Peyer's patch (tissue), 4 donors: ENCODE measurements around the gene FRMD7.

Source experiments
- POLR2A ChIP-seq, 2 donors: fragments of 450-650 bp; IDR thresholded peaks; one replicate each; pipeline ENCODE4 v1.5.1; 2017; ENCODE audit warnings: antibody characterized with exemption in 2 of 2, mild to moderate bottlenecking in 2 of 2, moderate library complexity in 2 of 2
- TF ChIP-seq, protein P1 (sequence below), 6 experiments: fragments of 450-650 bp in 4 of 6; fragments of 200-600 bp in 2 of 6; sonication (generic) in 1 of 6; IDR thresholded peaks; one replicate each; pipeline ENCODE4 v1.5.1; 2017 to 2019; ENCODE audit warnings: antibody characterized with exemption in 6 of 6, mild to moderate bottlenecking in 3 of 6, moderate library complexity in 1 of 6

DNA sequence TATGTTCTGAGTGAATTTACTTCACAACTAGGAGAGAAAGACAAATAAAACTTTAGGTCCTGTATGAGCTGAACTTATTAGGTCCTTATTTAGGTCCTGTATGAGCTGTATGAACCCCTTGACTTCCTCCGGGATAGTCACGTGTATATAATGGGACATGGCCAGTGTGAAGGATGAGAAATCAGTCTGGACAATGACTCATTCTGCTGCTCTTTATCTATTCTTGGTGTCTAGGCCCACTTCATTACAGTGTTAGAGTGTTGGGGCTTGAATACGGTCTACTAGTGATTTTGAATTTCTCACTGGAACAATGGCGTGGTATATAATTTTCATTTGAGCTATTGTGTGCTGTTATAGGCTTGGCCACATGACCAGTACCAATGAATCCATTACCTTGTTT lies 82.9 kb downstream of the FRMD7 start:
- TF ChIP-seq, protein P1, sequence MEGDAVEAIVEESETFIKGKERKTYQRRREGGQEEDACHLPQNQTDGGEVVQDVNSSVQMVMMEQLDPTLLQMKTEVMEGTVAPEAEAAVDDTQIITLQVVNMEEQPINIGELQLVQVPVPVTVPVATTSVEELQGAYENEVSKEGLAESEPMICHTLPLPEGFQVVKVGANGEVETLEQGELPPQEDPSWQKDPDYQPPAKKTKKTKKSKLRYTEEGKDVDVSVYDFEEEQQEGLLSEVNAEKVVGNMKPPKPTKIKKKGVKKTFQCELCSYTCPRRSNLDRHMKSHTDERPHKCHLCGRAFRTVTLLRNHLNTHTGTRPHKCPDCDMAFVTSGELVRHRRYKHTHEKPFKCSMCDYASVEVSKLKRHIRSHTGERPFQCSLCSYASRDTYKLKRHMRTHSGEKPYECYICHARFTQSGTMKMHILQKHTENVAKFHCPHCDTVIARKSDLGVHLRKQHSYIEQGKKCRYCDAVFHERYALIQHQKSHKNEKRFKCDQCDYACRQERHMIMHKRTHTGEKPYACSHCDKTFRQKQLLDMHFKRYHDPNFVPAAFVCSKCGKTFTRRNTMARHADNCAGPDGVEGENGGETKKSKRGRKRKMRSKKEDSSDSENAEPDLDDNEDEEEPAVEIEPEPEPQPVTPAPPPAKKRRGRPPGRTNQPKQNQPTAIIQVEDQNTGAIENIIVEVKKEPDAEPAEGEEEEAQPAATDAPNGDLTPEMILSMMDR (IDR thresholded peaks at IDR 0.05): no peak
- TF ChIP-seq POLR2A (IDR thresholded peaks at IDR 0.05): no peak
